Stimulated activated memory B cell treated with anti-CD40 and anti-IgM and Interleukin-4, amounts not matched to agents 10 μg/mL and 1 μg/mL and 100 μg/mL, for 72 hours (primary cell): ENCODE results near the gene EPHB6.

Source experiments
- ATAC-seq: fragments of 150-1000 bp; cut with Tn5 transposase; 2 replicates; pipeline ENCODE4 v1.10.0; 2021
- H3K27ac Mint-ChIP-seq: one replicate; pipeline ENCODE4 v1.8.0; 2022; ENCODE audit warnings: mild to moderate bottlenecking, mixed read lengths
- H3K27me3 Mint-ChIP-seq: one replicate; pipeline ENCODE4 v1.8.0; 2022; ENCODE audit warnings: mixed read lengths
- H3K36me3 Mint-ChIP-seq: one replicate; pipeline ENCODE4 v1.8.0; 2022; ENCODE audit warnings: mixed read lengths
- H3K4me1 Mint-ChIP-seq: one replicate; pipeline ENCODE4 v1.8.0; 2022; ENCODE audit warnings: mixed read lengths
- H3K4me3 Mint-ChIP-seq: one replicate; pipeline ENCODE4 v1.8.0; 2022; ENCODE audit warnings: mild to moderate bottlenecking, moderate library complexity, mixed read lengths
- H3K9me3 Mint-ChIP-seq: one replicate; pipeline ENCODE4 v1.8.0; 2022; ENCODE audit warnings: mixed read lengths

Gene EPHB6

DNA sequence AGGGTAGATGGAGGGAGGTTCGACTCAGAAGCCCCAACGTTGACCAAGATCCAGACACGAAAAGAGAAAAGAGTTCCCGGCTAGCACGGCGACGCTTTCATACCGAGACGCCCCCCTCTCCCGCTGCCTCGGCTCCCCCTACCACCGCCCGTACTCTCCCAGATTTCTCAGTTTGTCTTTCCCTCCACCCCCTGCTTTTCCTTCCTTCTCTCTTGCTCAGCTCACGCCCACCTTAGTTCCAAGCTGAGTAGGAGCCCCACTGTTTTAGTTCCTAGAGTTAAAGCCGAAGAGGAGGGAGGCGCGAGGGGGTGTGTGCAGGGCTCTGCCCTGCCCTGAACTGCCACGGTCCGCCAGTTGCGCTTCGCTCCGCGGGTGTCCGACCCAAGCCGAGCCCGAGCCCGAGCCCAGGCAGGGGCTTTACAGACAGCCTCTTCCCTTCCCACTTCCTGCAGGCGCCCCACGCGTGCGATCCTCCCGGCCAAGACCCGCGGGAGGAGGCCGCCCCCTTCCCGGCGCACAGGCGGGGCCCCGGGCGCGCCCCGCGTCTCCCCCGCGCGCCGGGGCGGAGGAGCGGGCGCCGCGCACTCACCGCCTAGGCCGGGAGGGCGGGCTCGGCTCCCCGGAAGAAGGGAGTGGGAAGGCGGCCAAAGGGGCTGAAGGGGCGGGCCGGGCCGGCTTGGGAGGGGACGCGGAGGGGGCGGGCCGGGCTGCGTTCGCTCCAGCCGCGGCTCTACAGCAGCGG is at the start of gene EPHB6:
TSS of gene EPHB6 (plus strand) at position 705 of the 742 bp plus-strand sequence. CDS start 8,152 bp downstream, outside the sequence.
- Mint-ChIP-seq H3K27ac (peak within 1 kb of the TSS; percentile 91), H3K27me3 (no peaks in the 10 kb centered on the region), H3K4me1 (peaks cover 42% of the 10 kb centered on the region), H3K4me3 (peak within 1 kb of the TSS; percentile 94), H3K36me3 (no peaks in the 10 kb centered on the region), H3K9me3 (no peaks in the 10 kb centered on the region)
- peak; percentile 84 for ATAC-seq

- H3K4me1 Mint-ChIP-seq = peaks cover 87% of the 10 kb centered on the region
- peaks cover 3% of the 10 kb centered on the region for H3K9me3 Mint-ChIP-seq
- no peak overlapping the region for H3K4me3 Mint-ChIP-seq
- peak overlapping the region; percentile 99 for H3K27ac Mint-ChIP-seq
- H3K36me3 Mint-ChIP-seq = peaks cover 42% of the 10 kb centered on the region
- ATAC-seq = no peak
- H3K27me3 Mint-ChIP-seq = no peaks in the 10 kb centered on the region
These were observed 49.4 kb upstream of the EPHB6 start for GRCh38 chr7:142805350-142806021.

- ATAC-seq = no peak
- H3K36me3 Mint-ChIP-seq = peaks cover 37% of the 10 kb centered on the region
These were observed 48.9 kb upstream of the EPHB6 start for GRCh38 chr7:142806022-142806356.

GRCh38 chr7:142806957-142807356 is 47.9 kb upstream of the EPHB6 start:
- Mint-ChIP-seq H3K27me3 (no peaks in the 10 kb centered on the region), H3K9me3 (peaks cover 3% of the 10 kb centered on the region), H3K36me3 (peaks cover 32% of the 10 kb centered on the region), H3K4me1 (peaks cover 93% of the 10 kb centered on the region), H3K4me3 (no peak overlapping the region), H3K27ac (peak overlapping the region; percentile 99)
- ATAC-seq = no peak

More at GRCh38 chr7:142806022-142806356, 48.9 kb upstream of the EPHB6 start:
- Mint-ChIP-seq H3K9me3 (peaks cover 3% of the 10 kb centered on the region), H3K4me1 (peaks cover 88% of the 10 kb centered on the region), H3K4me3 (no peak overlapping the region), H3K27me3 (no peaks in the 10 kb centered on the region), H3K27ac (peak overlapping the region; percentile 99)

DNA sequence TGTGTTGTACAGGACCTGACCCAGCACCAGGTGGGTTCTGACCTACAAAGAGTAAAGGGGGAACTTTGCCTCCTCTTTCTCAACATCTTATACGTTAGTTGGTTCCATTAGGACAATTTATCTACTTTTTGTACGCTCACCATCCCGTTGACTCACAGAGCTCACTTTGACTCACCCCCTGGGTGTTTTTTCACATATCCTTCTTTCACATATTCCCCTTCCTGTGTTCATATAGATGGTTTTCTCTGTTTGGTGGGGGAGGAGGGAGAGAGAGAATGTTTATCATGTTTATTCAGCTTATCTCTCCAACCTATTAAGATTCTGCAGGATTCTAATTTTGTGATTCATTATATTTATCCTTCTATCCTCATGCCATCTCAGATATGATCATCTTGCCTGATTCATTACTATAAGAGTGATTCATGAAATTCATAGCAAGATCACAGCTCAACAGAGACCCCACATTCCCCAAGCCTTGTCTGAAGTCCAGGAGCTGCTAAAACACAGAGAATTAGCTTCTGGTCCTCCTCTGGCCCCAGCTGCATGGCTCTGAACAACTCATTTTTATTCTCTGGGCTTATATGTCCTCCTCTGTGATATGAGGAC is 46.9 kb upstream of the EPHB6 start:
- peaks cover 94% of the 10 kb centered on the region for H3K4me1 Mint-ChIP-seq
- H3K27me3 Mint-ChIP-seq = no peaks in the 10 kb centered on the region
- H3K9me3 Mint-ChIP-seq = peaks cover 3% of the 10 kb centered on the region
- peaks cover 22% of the 10 kb centered on the region for H3K36me3 Mint-ChIP-seq
- peak; percentile 10 for ATAC-seq
- H3K27ac Mint-ChIP-seq = peak overlapping the region; percentile 99
- peak overlapping the region; percentile 68 for H3K4me3 Mint-ChIP-seq

DNA sequence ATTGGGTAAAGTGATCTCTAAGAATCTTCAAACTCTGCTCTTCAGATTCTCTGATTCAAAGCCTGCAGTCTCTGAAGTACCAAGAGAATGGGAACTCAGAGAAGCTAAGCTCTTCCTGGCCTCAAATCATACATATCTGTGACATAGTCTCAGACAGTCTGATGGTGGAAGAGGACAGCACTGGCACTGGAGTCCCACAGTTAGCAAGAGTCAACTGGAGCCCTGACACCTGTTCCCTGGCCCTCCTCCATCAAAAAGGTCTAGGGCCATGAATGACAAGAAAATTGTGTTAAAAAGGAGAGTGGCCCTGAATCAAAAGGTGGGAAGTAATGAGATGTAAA is 46.4 kb upstream of the EPHB6 start:
- no peaks in the 10 kb centered on the region for H3K27me3 Mint-ChIP-seq
- peaks cover 17% of the 10 kb centered on the region for H3K36me3 Mint-ChIP-seq
- peak overlapping the region; percentile 99 for H3K27ac Mint-ChIP-seq
- H3K4me1 Mint-ChIP-seq = peaks cover 94% of the 10 kb centered on the region
- ATAC-seq = peak; percentile 61
- peak overlapping the region; percentile 68 for H3K4me3 Mint-ChIP-seq
- H3K9me3 Mint-ChIP-seq = peaks cover 3% of the 10 kb centered on the region

GRCh38 chr7:142808802-142809583 is 45.9 kb upstream of the EPHB6 start:
- H3K4me1 Mint-ChIP-seq = peaks cover 95% of the 10 kb centered on the region
- H3K9me3 Mint-ChIP-seq = peaks cover 3% of the 10 kb centered on the region
- peak overlapping the region; percentile 68 for H3K4me3 Mint-ChIP-seq
- H3K27me3 Mint-ChIP-seq = no peaks in the 10 kb centered on the region
- peak overlapping the region; percentile 99 for H3K27ac Mint-ChIP-seq
- peak; percentile 93 for ATAC-seq
- H3K36me3 Mint-ChIP-seq = peaks cover 13% of the 10 kb centered on the region

- H3K27me3 Mint-ChIP-seq = no peaks in the 10 kb centered on the region
- H3K9me3 Mint-ChIP-seq = peaks cover 3% of the 10 kb centered on the region
- H3K36me3 Mint-ChIP-seq = peaks cover 7% of the 10 kb centered on the region
- ATAC-seq = peak; percentile 34
- H3K4me3 Mint-ChIP-seq = peak overlapping the region; percentile 68
- peak overlapping the region; percentile 99 for H3K27ac Mint-ChIP-seq
- H3K4me1 Mint-ChIP-seq = peaks cover 94% of the 10 kb centered on the region
These were observed 45.2 kb upstream of the EPHB6 start for GRCh38 chr7:142809671-142810070.

DNA sequence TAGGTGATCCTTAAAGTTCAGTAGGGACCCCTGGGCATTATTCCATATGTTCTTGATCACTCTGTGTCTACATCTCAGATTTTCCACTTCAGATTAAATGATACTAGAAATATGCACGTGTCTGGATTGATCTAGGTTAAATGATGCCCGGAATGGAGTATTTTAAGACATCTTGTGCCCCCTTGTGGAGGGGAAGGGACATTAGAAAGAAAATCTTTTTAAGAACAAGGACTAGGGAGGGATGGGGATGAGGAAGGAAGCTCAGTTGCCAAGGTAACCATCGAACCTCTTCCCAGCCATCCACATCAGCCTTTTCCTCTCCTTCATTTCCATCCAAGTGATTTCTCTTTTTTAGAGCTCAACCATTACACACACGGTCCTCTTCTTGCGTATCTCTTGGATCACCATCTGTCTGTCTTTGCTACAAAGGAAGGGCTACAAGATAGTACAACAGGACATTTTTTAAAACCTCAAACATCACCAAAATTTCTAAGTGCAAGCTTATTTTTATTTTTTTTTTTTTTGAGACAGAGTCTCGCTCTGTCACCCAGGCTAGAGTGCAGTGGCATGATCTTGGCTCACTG is 43.6 kb upstream of the EPHB6 start:
- ATAC-seq = no peak
- peaks cover 5% of the 10 kb centered on the region for H3K9me3 Mint-ChIP-seq
- H3K4me1 Mint-ChIP-seq = peaks cover 82% of the 10 kb centered on the region
- no peak overlapping the region for H3K4me3 Mint-ChIP-seq
- peaks cover 11% of the 10 kb centered on the region for H3K36me3 Mint-ChIP-seq
- H3K27ac Mint-ChIP-seq = peak overlapping the region; percentile 99
- H3K27me3 Mint-ChIP-seq = no peaks in the 10 kb centered on the region

DNA sequence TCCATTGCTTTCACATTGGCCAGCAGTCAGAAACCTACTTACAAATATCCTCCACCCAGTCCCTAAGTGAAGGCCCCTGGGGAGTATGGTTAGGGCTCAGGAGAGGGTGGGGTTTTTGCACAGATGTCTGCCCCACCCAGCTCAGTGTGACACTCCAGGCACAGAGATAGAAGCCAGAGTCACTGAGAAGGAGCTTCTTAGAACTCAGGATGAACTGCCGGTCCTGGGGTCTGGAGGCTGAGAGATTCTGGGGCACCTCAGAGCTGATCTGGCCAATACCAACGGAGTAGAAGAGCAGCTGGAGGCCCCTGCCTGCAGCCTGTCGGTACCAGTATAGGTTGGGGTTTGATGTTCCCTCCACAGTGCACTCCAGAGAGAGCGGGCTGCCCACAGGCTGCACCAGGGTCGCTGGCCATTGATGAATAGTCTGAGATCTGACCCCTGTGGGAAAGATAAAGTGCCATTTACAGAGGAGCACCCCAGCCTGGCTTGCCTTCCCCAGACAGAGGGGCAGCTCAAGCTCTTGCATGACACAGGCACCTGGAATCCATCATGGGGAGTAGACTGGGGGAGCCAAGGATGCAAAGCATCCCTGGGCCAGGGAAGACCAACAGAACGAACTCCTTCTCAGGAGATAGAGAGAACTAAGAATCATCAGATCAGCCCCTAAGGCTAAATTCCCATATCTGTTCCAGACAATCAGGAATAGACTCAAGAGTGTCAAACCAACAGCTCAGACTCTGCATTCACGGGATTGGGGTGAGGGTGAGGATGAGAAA is 42.2 kb upstream of the EPHB6 start:
- ATAC-seq = peak; percentile 42
- no peaks in the 10 kb centered on the region for H3K27me3 Mint-ChIP-seq
- peak overlapping the region; percentile 80 for H3K4me3 Mint-ChIP-seq
- peaks cover 21% of the 10 kb centered on the region for H3K36me3 Mint-ChIP-seq
- H3K9me3 Mint-ChIP-seq = peaks cover 3% of the 10 kb centered on the region
- H3K4me1 Mint-ChIP-seq = peaks cover 68% of the 10 kb centered on the region
- peak overlapping the region; percentile 99 for H3K27ac Mint-ChIP-seq

- H3K4me1 Mint-ChIP-seq = peaks cover 62% of the 10 kb centered on the region
- peak overlapping the region; percentile 80 for H3K4me3 Mint-ChIP-seq
- H3K36me3 Mint-ChIP-seq = peaks cover 22% of the 10 kb centered on the region
- ATAC-seq = no peak
- no peaks in the 10 kb centered on the region for H3K27me3 Mint-ChIP-seq
- peaks cover 3% of the 10 kb centered on the region for H3K9me3 Mint-ChIP-seq
- peak overlapping the region; percentile 99 for H3K27ac Mint-ChIP-seq
These were observed 41.6 kb upstream of the EPHB6 start for GRCh38 chr7:142813226-142813625.

DNA sequence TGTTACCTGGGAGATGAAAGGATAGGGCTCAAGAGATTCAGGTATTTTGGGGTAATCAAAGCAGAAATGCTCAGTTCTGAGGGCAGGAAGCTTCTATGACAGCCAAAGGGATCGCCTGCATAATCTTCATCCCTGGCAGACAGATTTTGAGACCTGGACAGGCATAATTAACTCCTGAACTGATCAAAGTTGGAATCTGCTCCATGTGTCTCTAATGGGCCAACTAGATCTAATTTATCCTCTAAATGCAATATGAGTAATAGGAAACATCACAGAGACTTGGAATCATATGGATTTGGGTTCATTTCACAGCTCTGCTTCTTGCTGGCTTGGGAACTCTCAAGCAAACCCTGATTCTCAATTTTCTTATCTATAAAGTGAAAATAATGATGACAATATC is 41.2 kb upstream of the EPHB6 start:
- H3K4me1 Mint-ChIP-seq = peaks cover 57% of the 10 kb centered on the region
- no peak for ATAC-seq
- peak overlapping the region; percentile 99 for H3K27ac Mint-ChIP-seq
- H3K4me3 Mint-ChIP-seq = peak overlapping the region; percentile 80
- H3K27me3 Mint-ChIP-seq = no peaks in the 10 kb centered on the region
- peaks cover 5% of the 10 kb centered on the region for H3K9me3 Mint-ChIP-seq
- peaks cover 26% of the 10 kb centered on the region for H3K36me3 Mint-ChIP-seq

DNA sequence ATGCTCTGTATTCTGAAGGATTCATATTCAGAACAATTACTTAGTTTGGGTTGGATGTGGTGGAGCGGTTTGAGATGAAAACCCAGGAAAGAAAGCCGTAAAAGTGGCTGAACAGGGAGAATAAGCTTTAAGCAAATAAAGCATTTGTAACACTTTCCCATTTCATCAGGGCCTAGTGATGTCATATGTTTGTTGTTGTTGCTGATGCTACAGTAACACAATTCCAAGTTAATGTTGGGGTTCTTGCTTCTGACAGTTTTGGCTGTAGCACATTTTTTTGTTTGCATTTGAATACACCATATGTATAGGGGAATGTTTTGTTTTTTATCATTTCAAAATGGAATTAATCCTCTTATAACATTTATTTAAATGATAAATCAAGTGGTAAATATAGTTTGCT is 40.4 kb upstream of the EPHB6 start:
- Mint-ChIP-seq H3K36me3 (peaks cover 33% of the 10 kb centered on the region), H3K27me3 (no peaks in the 10 kb centered on the region), H3K4me1 (peaks cover 50% of the 10 kb centered on the region), H3K27ac (no peak overlapping the region), H3K9me3 (peaks cover 11% of the 10 kb centered on the region), H3K4me3 (no peak overlapping the region)
- ATAC-seq = no peak

DNA sequence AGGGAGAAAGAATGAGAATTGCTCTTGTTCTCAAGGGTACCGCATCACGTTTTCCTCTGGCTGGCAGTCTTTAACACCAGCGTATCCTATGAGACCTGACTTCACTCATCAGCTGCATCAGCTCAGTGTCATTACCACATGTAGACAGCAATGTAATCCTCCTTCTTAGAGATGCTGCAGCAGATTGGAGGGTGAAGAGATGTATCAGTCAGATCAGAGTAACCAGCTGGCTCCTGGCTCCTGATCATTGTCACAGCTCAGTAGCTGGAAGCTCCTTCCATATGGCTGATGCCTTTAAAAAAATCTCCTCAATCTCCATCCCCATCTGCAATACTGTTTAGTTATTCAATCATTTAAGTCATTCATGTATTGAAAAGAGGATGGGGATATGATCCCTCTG is 39.7 kb upstream of the EPHB6 start:
- peaks cover 15% of the 10 kb centered on the region for H3K9me3 Mint-ChIP-seq
- H3K36me3 Mint-ChIP-seq = peaks cover 40% of the 10 kb centered on the region
- peaks cover 43% of the 10 kb centered on the region for H3K4me1 Mint-ChIP-seq
- no peak for ATAC-seq
- H3K27me3 Mint-ChIP-seq = no peaks in the 10 kb centered on the region
- H3K27ac Mint-ChIP-seq = no peak overlapping the region
- no peak overlapping the region for H3K4me3 Mint-ChIP-seq
